ENCODE results near the gene BANP.

DNA sequence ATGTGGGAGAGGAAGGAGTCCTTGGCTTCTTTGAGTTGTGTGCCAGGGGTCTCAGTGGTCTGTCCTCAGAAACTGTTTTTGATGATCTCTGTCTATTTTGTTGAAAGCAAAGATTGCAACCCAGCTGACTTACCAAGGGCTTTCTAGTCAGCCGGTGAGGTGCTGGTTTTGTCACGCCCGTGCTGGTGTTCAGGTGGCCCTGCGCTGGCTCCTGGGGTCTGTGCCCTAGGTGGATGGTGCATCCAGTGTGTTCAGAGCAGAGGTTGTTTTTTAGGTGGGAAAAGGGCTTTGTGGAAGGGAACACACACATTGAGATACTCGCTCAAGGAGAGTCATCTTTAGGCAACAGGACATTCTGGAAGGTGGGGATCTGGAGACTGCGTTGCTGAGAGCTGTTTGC lies 51.0 kb downstream of the BANP start:
- TF ChIP-seq, protein P1, sequence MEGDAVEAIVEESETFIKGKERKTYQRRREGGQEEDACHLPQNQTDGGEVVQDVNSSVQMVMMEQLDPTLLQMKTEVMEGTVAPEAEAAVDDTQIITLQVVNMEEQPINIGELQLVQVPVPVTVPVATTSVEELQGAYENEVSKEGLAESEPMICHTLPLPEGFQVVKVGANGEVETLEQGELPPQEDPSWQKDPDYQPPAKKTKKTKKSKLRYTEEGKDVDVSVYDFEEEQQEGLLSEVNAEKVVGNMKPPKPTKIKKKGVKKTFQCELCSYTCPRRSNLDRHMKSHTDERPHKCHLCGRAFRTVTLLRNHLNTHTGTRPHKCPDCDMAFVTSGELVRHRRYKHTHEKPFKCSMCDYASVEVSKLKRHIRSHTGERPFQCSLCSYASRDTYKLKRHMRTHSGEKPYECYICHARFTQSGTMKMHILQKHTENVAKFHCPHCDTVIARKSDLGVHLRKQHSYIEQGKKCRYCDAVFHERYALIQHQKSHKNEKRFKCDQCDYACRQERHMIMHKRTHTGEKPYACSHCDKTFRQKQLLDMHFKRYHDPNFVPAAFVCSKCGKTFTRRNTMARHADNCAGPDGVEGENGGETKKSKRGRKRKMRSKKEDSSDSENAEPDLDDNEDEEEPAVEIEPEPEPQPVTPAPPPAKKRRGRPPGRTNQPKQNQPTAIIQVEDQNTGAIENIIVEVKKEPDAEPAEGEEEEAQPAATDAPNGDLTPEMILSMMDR (IDR thresholded peaks at IDR 0.05), result no peak
- TF ChIP-seq POLR2A (IDR thresholded peaks at IDR 0.05), result no peak
